SIG-M5 treated with dmso at 0.1 percent for 504 hours (cell line): ENCODE measurements around the gene PPTC7.
"Not testable (repeated sequence)": the region's sequence is repeated elsewhere in the genome, so short reads cannot be mapped to it uniquely, and the experiment has no call there.

Experiments
- DNase-seq: peaks from one replicate; lab custom pipeline; 2025; ENCODE audit not compliant: unreplicated experiment; lab: John Stamatoyannopoulos, UW

Gene PPTC7

GRCh38 chr12:110583137-110584059 is at the start of gene PPTC7:
TSS of gene PPTC7 (minus strand) at chr12:110583318. CDS start at chr12:110583031, 287 bp downstream.
- peak; percentile 95 for DNase-seq

GRCh38 chr12:110627500-110628195 is 44.5 kb upstream of the PPTC7 start:
- no peak for DNase-seq

- no peak for DNase-seq
These were observed 39.5 kb upstream of the PPTC7 start for GRCh38 chr12:110622582-110622981.

- no peak for DNase-seq
These were observed 36.4 kb upstream of the PPTC7 start for GRCh38 chr12:110619534-110619953.

GRCh38 chr12:110616471-110617115 is 33.5 kb upstream of the PPTC7 start:
- no peak for DNase-seq

GRCh38 chr12:110615171-110615570 is 32.1 kb upstream of the PPTC7 start:
- no peak for DNase-seq

GRCh38 chr12:110613771-110614684 is 30.9 kb upstream of the PPTC7 start, which contains the start of gene TCTN1:
TSS of gene TCTN1 (plus strand) at chr12:110614129. CDS start at chr12:110614183, 54 bp downstream.
- peak; percentile 98 for DNase-seq

GRCh38 chr12:110613071-110613770 is 30.1 kb upstream of the PPTC7 start:
- DNase-seq: no peak

- no peak for DNase-seq
These were observed 23.1 kb upstream of the PPTC7 start for GRCh38 chr12:110606253-110606611.

GRCh38 chr12:110602085-110602814 is 19.1 kb upstream of the PPTC7 start:
- DNase-seq: peak; percentile 85

- peak; percentile 81 for DNase-seq
These were observed 17.1 kb upstream of the PPTC7 start for GRCh38 chr12:110600254-110600653.

- peak; percentile 62 for DNase-seq
These were observed 16.2 kb upstream of the PPTC7 start for GRCh38 chr12:110599334-110599733.

- no peak for DNase-seq
These were observed 14.8 kb upstream of the PPTC7 start for GRCh38 chr12:110597885-110598284.

- not testable (repeated sequence) for DNase-seq
These were observed 9.8 kb upstream of the PPTC7 start for GRCh38 chr12:110592919-110593318.

- no peak for DNase-seq
These were observed 9.0 kb upstream of the PPTC7 start for GRCh38 chr12:110592078-110592477.

- DNase-seq: no peak
These were observed 8.4 kb upstream of the PPTC7 start for GRCh38 chr12:110591451-110592051.

- DNase-seq: peak; percentile 99
These were observed 7.7 kb upstream of the PPTC7 start for GRCh38 chr12:110590806-110591326.

- DNase-seq: no peak
These were observed 6.9 kb upstream of the PPTC7 start for GRCh38 chr12:110590059-110590458.
